Ishikawa (cell line): ENCODE data around the gene CEP57.
A peak's percentile ranks its signal among the peaks of the same experiment; 100 is the strongest.

Source experiments
- CEBPB ChIP-seq: IDR thresholded peaks from 2 replicates; pipeline ENCODE4 v1.6.1; 2012
- CREB1 ChIP-seq: IDR thresholded peaks from 2 replicates; pipeline ENCODE4 v1.6.1; 2012; ENCODE audit warnings: low read depth
- EGR1 ChIP-seq: IDR thresholded peaks from 2 replicates; pipeline ENCODE4 v1.6.1; 2012
- EP300 ChIP-seq: IDR thresholded peaks from 2 replicates; pipeline ENCODE4 v1.6.1; 2012; ENCODE audit warnings: borderline replicate concordance
- FOXM1 ChIP-seq: IDR thresholded peaks from 2 replicates; pipeline ENCODE4 v1.6.1; 2012; ENCODE audit warnings: low read depth, borderline replicate concordance
- NFIC ChIP-seq: IDR thresholded peaks from 2 replicates; pipeline ENCODE4 v1.6.1; 2012
- RAD21 ChIP-seq: IDR thresholded peaks from 2 replicates; pipeline ENCODE4 v1.6.1; 2012; ENCODE audit warnings: low read depth
- TAF1 ChIP-seq: IDR thresholded peaks from 2 replicates; pipeline ENCODE4 v1.6.1; 2012; ENCODE audit warnings: low read depth, mild to moderate bottlenecking
- TCF12 ChIP-seq: IDR thresholded peaks from 2 replicates; pipeline ENCODE4 v1.6.1; 2012; ENCODE audit warnings: low read depth
- TEAD4 ChIP-seq: IDR thresholded peaks from 2 replicates; pipeline ENCODE4 v1.6.1; 2012
- YY1 ChIP-seq: IDR thresholded peaks from 2 replicates; pipeline ENCODE4 v1.6.1; 2012; ENCODE audit warnings: low read depth
- ZBTB7A ChIP-seq: IDR thresholded peaks from 2 replicates; pipeline ENCODE4 v1.6.1; 2012; ENCODE audit warnings: low read depth
- TF ChIP-seq, protein P1 (sequence below): IDR thresholded peaks from 2 replicates; pipeline ENCODE4 v1.6.1; 2012; ENCODE audit warnings: low read depth, mild to moderate bottlenecking
- TF ChIP-seq, protein P2 (sequence below): IDR thresholded peaks from 2 replicates; pipeline ENCODE4 v1.6.1; 2012
- TF ChIP-seq, protein P3 (sequence below): IDR thresholded peaks from 2 replicates; pipeline ENCODE4 v1.6.1; 2012

The CEP57 gene

DNA sequence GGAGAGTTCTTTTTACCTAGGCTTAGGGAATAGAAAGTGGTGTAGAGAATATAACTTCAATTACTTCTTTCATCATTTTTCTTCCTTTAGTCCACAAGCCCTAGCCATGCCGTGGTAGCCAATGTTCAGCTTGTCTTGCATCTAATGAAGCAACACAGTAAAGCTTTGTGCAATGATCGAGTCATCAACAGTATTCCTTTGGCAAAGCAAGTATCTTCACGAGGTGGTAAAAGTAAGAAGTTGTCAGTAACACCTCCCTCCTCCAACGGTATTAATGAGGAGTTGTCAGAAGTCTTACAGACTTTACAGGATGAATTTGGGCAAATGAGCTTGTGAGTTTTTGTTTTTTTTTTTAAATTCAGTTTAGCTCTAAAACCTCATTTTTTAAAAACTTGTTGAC lies 37.4 kb downstream of the CEP57 start:
- no peak for TF ChIP-seq TAF1
- TF ChIP-seq EGR1, result no peak
- no peak for TF ChIP-seq CEBPB
- TF ChIP-seq, protein P1, sequence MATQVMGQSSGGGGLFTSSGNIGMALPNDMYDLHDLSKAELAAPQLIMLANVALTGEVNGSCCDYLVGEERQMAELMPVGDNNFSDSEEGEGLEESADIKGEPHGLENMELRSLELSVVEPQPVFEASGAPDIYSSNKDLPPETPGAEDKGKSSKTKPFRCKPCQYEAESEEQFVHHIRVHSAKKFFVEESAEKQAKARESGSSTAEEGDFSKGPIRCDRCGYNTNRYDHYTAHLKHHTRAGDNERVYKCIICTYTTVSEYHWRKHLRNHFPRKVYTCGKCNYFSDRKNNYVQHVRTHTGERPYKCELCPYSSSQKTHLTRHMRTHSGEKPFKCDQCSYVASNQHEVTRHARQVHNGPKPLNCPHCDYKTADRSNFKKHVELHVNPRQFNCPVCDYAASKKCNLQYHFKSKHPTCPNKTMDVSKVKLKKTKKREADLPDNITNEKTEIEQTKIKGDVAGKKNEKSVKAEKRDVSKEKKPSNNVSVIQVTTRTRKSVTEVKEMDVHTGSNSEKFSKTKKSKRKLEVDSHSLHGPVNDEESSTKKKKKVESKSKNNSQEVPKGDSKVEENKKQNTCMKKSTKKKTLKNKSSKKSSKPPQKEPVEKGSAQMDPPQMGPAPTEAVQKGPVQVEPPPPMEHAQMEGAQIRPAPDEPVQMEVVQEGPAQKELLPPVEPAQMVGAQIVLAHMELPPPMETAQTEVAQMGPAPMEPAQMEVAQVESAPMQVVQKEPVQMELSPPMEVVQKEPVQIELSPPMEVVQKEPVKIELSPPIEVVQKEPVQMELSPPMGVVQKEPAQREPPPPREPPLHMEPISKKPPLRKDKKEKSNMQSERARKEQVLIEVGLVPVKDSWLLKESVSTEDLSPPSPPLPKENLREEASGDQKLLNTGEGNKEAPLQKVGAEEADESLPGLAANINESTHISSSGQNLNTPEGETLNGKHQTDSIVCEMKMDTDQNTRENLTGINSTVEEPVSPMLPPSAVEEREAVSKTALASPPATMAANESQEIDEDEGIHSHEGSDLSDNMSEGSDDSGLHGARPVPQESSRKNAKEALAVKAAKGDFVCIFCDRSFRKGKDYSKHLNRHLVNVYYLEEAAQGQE, result no peak

DNA sequence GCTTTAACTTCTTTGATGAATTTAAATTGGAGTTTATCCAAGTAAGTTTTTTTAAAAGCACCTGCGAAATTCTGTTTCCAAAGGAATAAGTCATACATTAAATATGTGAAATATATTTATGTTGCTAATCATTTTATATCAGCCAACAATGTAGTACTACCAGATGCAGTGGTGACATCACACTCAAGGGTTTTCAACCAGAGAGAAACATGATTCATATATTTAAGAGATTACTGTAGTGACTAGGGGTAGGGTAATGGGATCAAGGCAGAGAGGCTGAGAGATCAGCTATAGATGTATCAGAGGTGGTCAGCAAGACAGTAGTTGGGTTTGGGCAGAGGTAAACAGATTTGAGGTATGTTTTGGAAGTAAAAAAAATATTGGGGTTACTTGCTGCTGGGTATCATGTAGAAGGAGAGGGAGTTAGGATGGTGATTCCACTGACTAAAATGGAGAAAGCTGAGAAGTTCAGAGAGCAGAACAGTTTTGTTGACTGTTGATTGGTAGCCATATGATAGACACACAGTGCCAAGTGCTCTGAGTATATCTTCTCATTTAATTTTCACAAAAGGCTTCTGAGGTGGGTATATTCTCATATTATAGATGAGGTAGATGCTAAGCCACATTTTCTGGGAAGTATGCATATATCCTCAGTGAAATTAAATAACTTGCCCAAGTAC lies 39.4 kb downstream of the CEP57 start:
- TF ChIP-seq EP300 (no peak), FOXM1 (no peak), NFIC (no peak), EGR1 (no peak), RAD21 (no peak), YY1 (no peak), TAF1 (no peak), TCF12 (no peak), ZBTB7A (no peak), CEBPB (no peak), CREB1 (no peak), TEAD4 (no peak)
- TF ChIP-seq, protein P2, sequence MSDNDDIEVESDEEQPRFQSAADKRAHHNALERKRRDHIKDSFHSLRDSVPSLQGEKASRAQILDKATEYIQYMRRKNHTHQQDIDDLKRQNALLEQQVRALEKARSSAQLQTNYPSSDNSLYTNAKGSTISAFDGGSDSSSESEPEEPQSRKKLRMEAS, result no peak
- TF ChIP-seq, protein P3, sequence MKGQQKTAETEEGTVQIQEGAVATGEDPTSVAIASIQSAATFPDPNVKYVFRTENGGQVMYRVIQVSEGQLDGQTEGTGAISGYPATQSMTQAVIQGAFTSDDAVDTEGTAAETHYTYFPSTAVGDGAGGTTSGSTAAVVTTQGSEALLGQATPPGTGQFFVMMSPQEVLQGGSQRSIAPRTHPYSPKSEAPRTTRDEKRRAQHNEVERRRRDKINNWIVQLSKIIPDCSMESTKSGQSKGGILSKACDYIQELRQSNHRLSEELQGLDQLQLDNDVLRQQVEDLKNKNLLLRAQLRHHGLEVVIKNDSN, result no peak
- TF ChIP-seq, protein P1, result no peak

DNA sequence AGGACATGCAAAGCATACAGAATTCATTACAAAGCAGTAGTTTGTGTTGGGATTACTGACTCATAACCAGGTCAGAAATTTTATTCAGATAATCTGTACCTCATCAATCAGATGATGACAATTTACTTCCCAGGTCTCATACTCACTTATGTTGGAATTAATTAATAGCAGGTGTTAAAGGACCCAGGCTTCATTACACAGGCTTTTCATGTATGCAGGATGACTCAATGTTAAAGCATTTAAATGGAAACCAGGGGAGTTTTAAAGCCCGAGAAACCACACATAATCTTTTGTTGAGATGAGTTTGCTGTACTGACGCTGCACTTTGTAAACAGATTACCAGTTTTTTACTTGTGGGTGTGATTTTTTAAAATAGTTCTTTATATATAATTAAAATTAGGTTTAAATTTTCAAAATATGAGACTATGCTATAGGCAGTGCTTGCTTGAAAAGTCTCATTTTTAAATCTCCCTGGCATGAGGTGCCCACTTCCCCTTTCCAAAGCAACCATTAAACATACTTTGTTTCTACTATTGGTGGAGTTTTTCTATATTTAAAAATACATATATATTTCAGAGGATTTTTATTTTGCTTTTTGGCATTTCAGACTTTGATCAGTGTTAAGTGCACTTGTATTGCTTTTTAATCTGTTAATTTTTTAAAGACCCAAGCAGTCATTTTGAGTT lies 41.0 kb downstream of the CEP57 start:
- TF ChIP-seq EGR1 (no peak), EP300 (no peak), TEAD4 (peak; percentile 34; the same call in 1 of the 2 replicates), NFIC (no peak), TCF12 (no peak), ZBTB7A (no peak)

DNA sequence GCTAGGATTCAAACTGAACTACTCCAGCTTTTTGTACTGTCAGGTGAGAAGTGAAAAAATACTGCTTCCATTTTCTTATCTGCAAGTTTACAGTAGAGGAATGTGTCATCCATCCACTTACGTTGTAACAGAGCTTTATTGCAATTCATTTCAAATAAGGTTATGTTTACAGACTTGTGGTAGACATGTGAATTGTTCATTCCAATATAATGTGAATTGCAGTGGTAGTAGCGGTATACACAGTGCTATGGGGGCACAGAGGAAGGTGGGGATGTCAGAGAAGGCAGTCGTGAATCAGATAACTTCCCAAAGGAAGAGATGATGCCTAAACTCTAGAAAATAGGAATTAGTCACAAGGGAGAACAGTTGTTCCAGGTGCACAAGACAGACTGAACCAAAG lies 42.5 kb downstream of the CEP57 start:
- TF ChIP-seq, protein P3, result no peak
- no peak for TF ChIP-seq TAF1
- TF ChIP-seq RAD21, result no peak
- TF ChIP-seq TCF12, result no peak
- TF ChIP-seq TEAD4, result no peak
- TF ChIP-seq, protein P2, result no peak
- TF ChIP-seq, protein P1, result no peak
- TF ChIP-seq YY1, result no peak
- TF ChIP-seq CEBPB, result no peak

DNA sequence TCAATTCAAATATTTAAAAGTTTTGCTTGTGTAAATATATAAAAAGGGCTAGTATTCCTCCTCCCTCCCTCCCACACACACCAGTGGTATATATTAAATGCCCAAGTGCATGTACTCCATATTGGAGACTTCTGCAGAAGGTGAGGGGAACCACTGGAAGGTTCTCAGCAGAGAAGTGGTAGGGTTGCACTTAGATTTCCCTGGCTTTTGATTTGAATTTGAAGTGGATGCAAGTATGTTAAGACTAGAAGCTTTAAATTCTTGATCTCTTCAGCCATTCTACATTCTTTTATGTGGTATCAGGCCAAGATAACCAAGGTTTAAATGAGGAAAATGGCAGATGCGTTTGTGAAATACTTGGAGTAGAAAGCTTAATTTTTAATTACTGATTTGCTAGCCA lies 43.1 kb downstream of the CEP57 start:
- TF ChIP-seq ZBTB7A, result no peak
- TF ChIP-seq, protein P2, result no peak
- TF ChIP-seq, protein P1, result no peak
- no peak for TF ChIP-seq EGR1
- no peak for TF ChIP-seq TAF1
- no peak for TF ChIP-seq CEBPB
- TF ChIP-seq, protein P3, result no peak
- TF ChIP-seq TCF12, result no peak
- TF ChIP-seq TEAD4, result no peak
- no peak for TF ChIP-seq CREB1
- TF ChIP-seq FOXM1, result no peak
